CD14-positive monocyte (primary cell): Measurements from ENCODE around the gene CILP2. TPM values are rescaled to one million over a fixed set of nuclear protein-coding genes. Genes with fewer than 3 reads are reported as not detected.

ENCODE experiments used
- DNase-seq, 3 donors: peaks; one replicate each; pipeline ENCODE4 v3.0.0-alpha.2; 2011 to 2022
- H2AFZ ChIP-seq: 2 replicates; pipeline ENCODE4 v1.6.0; 2012; ENCODE audit warnings: mild to moderate bottlenecking, low read depth, low read length, inconsistent platforms; ENCODE audit not compliant: insufficient read depth, poor library complexity, severe bottlenecking
- H3K27ac ChIP-seq, 2 donors: 1 replicate in 1 of 2; 2 replicates in 1 of 2; pipeline ENCODE4 v1.5.1; 2012 to 2013; ENCODE audit warnings: low read length in 2 of 2, control low read depth in 1 of 2, inconsistent platforms in 1 of 2, low read depth in 1 of 2, mild to moderate bottlenecking in 1 of 2
- H3K27me3 ChIP-seq, 2 donors: one replicate each; pipeline versions ENCODE4 v1.6.0 to v1.6.1; 2011 to 2013; ENCODE audit warnings: low read length in 2 of 2; ENCODE audit not compliant: control insufficient read depth in 2 of 2, insufficient read depth in 2 of 2
- H3K36me3 ChIP-seq, 2 donors: replicated peaks in 1 of 2; 1 replicate in 1 of 2; 2 replicates in 1 of 2; pipeline versions ENCODE4 v1.5.1 to v1.6.1; 2012 to 2013; ENCODE audit warnings: low read length in 2 of 2, control low read depth in 1 of 2, inconsistent platforms in 1 of 2, mild to moderate bottlenecking in 1 of 2; ENCODE audit not compliant: insufficient read depth in 2 of 2, control insufficient read depth in 1 of 2
- H3K4me1 ChIP-seq, 2 donors: 1 replicate in 1 of 2; 2 replicates in 1 of 2; pipeline versions ENCODE4 v1.5.1 to v1.6.1; 2012 to 2013; ENCODE audit warnings: low read length in 2 of 2, control low read depth in 1 of 2, inconsistent platforms in 1 of 2, mild to moderate bottlenecking in 1 of 2, moderate library complexity in 1 of 2; ENCODE audit not compliant: insufficient read depth in 2 of 2, control insufficient read depth in 1 of 2
- H3K4me2 ChIP-seq: replicated peaks from 2 replicates; pipeline ENCODE3; 2012; ENCODE audit warnings: low read length, moderate library complexity, mild to moderate bottlenecking; ENCODE audit not compliant: poor library complexity, severe bottlenecking; ENCODE audit errors: extremely low read depth
- H3K4me3 ChIP-seq, 3 experiments: fragments of 200-600 bp in 1 of 3; sonication (generic) in 1 of 3; replicated peaks in 1 of 3; 1 replicate in 2 of 3; 2 replicates in 1 of 3; pipeline ENCODE4 v1.5.1; 2011 to 2013; ENCODE audit warnings: low read length in 3 of 3, mild to moderate bottlenecking in 3 of 3, control low read depth in 2 of 3, low read depth in 2 of 3, inconsistent platforms in 1 of 3, moderate library complexity in 1 of 3
- H3K79me2 ChIP-seq: 2 replicates; pipeline ENCODE4 v1.6.0; 2012; ENCODE audit warnings: mild to moderate bottlenecking, control low read depth, inconsistent platforms, low read length, moderate library complexity; ENCODE audit not compliant: insufficient read depth
- H3K9ac ChIP-seq: 2 replicates; pipeline ENCODE4 v1.6.0; 2017; ENCODE audit warnings: low read length, mild to moderate bottlenecking; ENCODE audit not compliant: insufficient read depth, poor library complexity, severe bottlenecking
- H3K9me3 ChIP-seq, 2 donors: replicated peaks in 1 of 2; 1 replicate in 1 of 2; 2 replicates in 1 of 2; pipeline versions ENCODE4 v1.5.1 to v1.6.1; 2012 to 2013; ENCODE audit warnings: low read length in 2 of 2, control low read depth in 1 of 2; ENCODE audit not compliant: control insufficient read depth in 1 of 2, insufficient read depth in 1 of 2
- H4K20me1 ChIP-seq: 2 replicates; pipeline ENCODE4 v1.6.0; 2012; ENCODE audit warnings: mild to moderate bottlenecking, low read length, control low read depth, moderate library complexity; ENCODE audit not compliant: insufficient read depth
- H3K27ac Mint-ChIP-seq, 7 donors: one replicate each; pipeline ENCODE4 v1.8.0; 2020; ENCODE audit warnings: mild to moderate bottlenecking in 7 of 7, mixed read lengths in 7 of 7, moderate library complexity in 6 of 7, inconsistent platforms in 2 of 7
- H3K27me3 Mint-ChIP-seq, 3 donors: one replicate each; pipeline ENCODE4 v1.8.0; 2021 to 2022; ENCODE audit warnings: low read depth in 3 of 3, mild to moderate bottlenecking in 3 of 3, mixed read lengths in 3 of 3, moderate library complexity in 3 of 3, inconsistent platforms in 1 of 3
- H3K36me3 Mint-ChIP-seq, 2 donors: one replicate each; pipeline ENCODE4 v1.8.0; 2020; ENCODE audit warnings: mixed read lengths in 2 of 2, inconsistent platforms in 1 of 2, mild to moderate bottlenecking in 1 of 2
- H3K4me1 Mint-ChIP-seq: one replicate; pipeline ENCODE4 v1.8.0; 2020; ENCODE audit warnings: mild to moderate bottlenecking, mixed read lengths
- H3K4me3 Mint-ChIP-seq, 2 donors: one replicate each; pipeline ENCODE4 v1.8.0; 2020; ENCODE audit warnings: mild to moderate bottlenecking in 2 of 2, mixed read lengths in 2 of 2, moderate library complexity in 1 of 2
- H3K9me3 Mint-ChIP-seq, 7 donors: one replicate each; pipeline ENCODE4 v1.8.0; 2020 to 2022; ENCODE audit warnings: mixed read lengths in 7 of 7, mild to moderate bottlenecking in 6 of 7, moderate library complexity in 6 of 7, inconsistent platforms in 2 of 7
- CTCF ChIP-seq: fragments of 200-600 bp; IDR thresholded peaks from one replicate; pipeline ENCODE4 v1.8.0; 2022; ENCODE audit warnings: antibody characterized with exemption, mild to moderate bottlenecking
- WGBS: methylation state at CpG from one replicate; pipeline ENCODE4 v1.1.5; 2013; ENCODE audit warnings: missing lambda C conversion rate; ENCODE audit not compliant: insufficient coverage; 5-methylcytosine and 5-hydroxymethylcytosine counted together
- intact Hi-C, 2 donors: fragments of 100-400 bp; cut with micrococcal nuclease; formaldehyde crosslinking; loops; one replicate each; pipeline versions ENCODE4 v1.15.0 to v1.15.1; 2023
- polyA plus RNA-seq, 3 donors: library from polyadenylated mRNA; depleted of rRNA in 1 of 3; unstranded in 2 of 3; stranded (reverse) in 1 of 3; fragments of 300-500 nt in 2 of 3; fragments of >200 nt in 1 of 3; fragmentation: Illumina TruSeq in 2 of 3; gene quantifications; 1 replicate in 2 of 3; 2 replicates in 1 of 3; pipeline ENCODE4 v1.2.3, GENCODE V29; 2012 to 2021

The CILP2 gene
- polyA plus RNA-seq, 3 donors: 0.04 TPM; not detected in 2

- Histone ChIP-seq H3K4me2 (peak overlapping the region; percentile 71), H3K27me3 (peaks cover 8 to 43% of the 10 kb centered on the region in 2 donors), H3K79me2 (no peaks in the 10 kb centered on the region), H3K36me3 (no peaks in the 10 kb centered on the region), H3K9me3 (peaks cover 16 to 23% of the 10 kb centered on the region in 2 donors), H3K4me3 (peak overlapping the region in 1 of 3 experiments; percentile 66), H3K9ac (peak overlapping the region; percentile 27), H4K20me1 (no peaks in the 10 kb centered on the region), H2AFZ (peak overlapping the region; percentile 74), H3K27ac (no peak overlapping the region), H3K4me1 (peaks cover 33 to 40% of the 10 kb centered on the region in 2 donors)
- Mint-ChIP-seq H3K4me1 (peaks cover 37% of the 10 kb centered on the region), H3K9me3 (peaks cover 6 to 40% (median 21%) of the 10 kb centered on the region in 7 donors), H3K36me3 (peaks cover 0 to 2% of the 10 kb centered on the region in 2 donors), H3K27me3 (peaks cover 37 to 59% (median 50%) of the 10 kb centered on the region in 3 donors), H3K27ac (peak overlapping the region in 3 of 7 donors; percentile 20 to 87 (median 23)), H3K4me3 (peak overlapping the region; percentile 76 to 82)
- peak; percentile 32 to 44 (median 42) for DNase-seq
- intact Hi-C loops: no loop called here
- 3% methylated on average over 41 of the region's 45 CpGs for WGBS
- no peak for TF ChIP-seq CTCF
Observed at GRCh38 chr19:19540715-19541515, 2.9 kb downstream of the CILP2 start.

- TF ChIP-seq CTCF: no peak
- no peak for DNase-seq
- Mint-ChIP-seq H3K27me3 (peaks cover 37 to 54% (median 44%) of the 10 kb centered on the region in 3 donors), H3K27ac (no peak overlapping the region), H3K4me3 (no peak overlapping the region), H3K9me3 (peaks cover 6 to 40% (median 19%) of the 10 kb centered on the region in 7 donors), H3K4me1 (peaks cover 37% of the 10 kb centered on the region), H3K36me3 (peaks cover 0 to 2% of the 10 kb centered on the region in 2 donors)
- Histone ChIP-seq H3K9ac (no peak overlapping the region), H2AFZ (peak overlapping the region; percentile 62), H3K4me1 (peaks cover 33 to 40% of the 10 kb centered on the region in 2 donors), H3K27me3 (peaks cover 8 to 42% of the 10 kb centered on the region in 2 donors), H3K27ac (no peak overlapping the region), H3K79me2 (no peaks in the 10 kb centered on the region), H3K36me3 (no peaks in the 10 kb centered on the region), H4K20me1 (no peaks in the 10 kb centered on the region), H3K4me3 (peak overlapping the region in 1 of 3 experiments; percentile 66), H3K4me2 (peak overlapping the region; percentile 71), H3K9me3 (peaks cover 16 to 23% of the 10 kb centered on the region in 2 donors)
- intact Hi-C loops: no loop called here
- 85% methylated on average over 14 of the region's 16 CpGs for WGBS
Observed at GRCh38 chr19:19541616-19542015, 3.6 kb downstream of the CILP2 start.
